Raji (cell line): Measurements from ENCODE around the gene C1QC.

Experiments used
- POLR2A ChIP-seq: IDR thresholded peaks from 2 replicates; pipeline ENCODE4 v1.6.1; 2011; ENCODE audit warnings: low read depth, low read length, control low read depth; ENCODE audit not compliant: insufficient read depth

C1QC gene

DNA sequence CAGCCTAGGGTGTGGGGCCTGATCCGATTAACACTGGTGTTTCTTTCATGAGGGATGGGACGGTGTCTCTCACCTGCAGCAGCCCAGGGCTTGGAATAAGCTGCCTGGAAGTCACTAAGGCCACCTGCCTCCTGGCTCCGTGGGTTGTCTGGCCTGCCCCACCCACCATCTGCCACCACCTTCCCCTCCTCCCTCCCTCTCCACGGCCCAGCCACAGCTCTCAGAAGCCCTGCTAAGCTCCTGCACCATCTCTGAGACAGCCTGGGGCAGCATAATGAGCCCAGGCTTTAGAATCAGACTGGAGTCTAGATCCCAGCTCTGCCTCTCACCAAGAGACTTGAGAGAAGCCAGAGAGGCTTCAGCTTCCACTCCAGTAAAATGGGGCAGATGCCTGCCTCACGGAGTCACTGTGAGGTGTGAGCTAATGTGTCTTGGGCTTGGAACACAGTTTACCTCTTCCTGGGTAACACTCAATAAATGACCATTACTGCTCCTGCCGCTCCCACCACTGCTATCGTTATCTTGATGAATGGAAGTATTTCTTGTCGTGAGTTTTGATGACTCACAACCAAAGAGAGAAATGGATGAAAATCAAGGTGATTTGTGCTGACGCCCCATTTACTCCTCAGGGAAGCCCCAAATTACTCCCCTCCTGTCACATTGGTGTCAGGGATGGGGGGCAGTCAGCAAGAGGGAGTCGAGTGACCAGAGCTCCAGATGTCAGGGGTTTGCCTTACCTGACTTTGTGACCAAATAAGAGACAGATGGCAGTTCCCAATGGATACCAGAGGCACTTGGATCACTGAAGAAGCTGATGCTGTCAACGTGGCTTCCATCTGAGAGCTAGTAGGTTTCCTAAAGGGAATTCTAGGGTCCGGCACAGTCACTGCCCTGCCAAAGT, 30.5 kb upstream of the C1QC start:
- no peak for TF ChIP-seq POLR2A

DNA sequence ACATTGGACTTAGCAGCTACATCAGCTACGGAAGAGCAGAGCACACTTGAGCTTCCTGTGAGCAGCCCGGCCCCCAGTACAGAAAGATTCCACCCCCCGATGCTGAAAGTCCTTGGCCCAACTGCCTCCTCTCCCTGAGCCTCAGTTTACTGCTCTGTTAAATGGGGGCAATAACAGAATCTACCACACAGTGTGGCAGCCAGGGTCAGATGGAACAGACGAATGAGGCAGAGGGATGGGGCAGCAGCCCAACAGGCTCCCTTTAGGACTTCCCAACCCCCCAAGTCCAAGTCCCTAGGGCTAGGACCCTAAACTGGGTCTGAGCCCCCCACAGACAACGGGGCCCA, 29.9 kb upstream of the C1QC start:
- TF ChIP-seq POLR2A, result no peak

- no peak for TF ChIP-seq POLR2A
Observed at GRCh38 chr1:22613951-22614350, 29.5 kb upstream of the C1QC start.

DNA sequence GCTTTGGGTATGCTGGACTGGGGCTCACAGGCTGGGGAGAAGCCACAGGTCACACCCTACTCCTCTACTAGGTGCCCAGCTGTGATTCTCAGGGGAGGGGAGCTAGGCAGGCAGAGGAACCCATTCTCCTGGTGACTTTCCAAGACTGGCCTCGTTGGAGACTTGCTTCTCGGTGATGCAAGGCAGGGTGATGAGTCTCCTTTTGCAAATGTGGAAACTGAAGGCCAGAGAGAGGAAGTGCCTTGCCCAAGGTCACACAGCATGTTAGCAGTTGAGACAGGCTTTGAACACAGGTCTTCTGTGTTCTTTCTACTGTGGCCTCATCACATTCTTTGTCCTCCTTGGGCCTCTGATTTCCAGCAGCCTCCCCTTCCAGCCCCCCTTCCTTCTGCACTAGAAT, 27.5 kb upstream of the C1QC start:
- TF ChIP-seq POLR2A, result no peak

- no peak for TF ChIP-seq POLR2A
Observed at GRCh38 chr1:22616571-22616970, 26.9 kb upstream of the C1QC start.

DNA sequence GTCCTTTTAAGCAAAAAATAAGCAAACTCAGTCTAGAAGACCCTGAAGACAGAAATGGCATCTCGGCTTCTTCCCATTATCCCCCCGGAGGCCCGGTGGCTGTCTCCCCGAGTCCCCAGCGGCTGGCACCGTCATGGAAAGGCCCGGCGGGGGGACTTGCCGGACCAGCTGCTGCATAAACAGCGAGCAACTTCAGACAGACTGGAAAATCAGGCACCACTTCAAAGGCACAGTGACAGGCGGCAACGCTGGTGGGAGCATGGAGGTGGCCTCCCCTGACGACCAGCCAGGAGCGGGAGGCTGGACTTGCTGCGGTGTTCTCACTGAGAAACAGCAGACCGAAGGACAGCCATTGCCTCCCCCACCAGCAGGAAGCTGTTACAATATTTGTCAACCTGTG, 25.4 kb upstream of the C1QC start:
- TF ChIP-seq POLR2A, result no peak

DNA sequence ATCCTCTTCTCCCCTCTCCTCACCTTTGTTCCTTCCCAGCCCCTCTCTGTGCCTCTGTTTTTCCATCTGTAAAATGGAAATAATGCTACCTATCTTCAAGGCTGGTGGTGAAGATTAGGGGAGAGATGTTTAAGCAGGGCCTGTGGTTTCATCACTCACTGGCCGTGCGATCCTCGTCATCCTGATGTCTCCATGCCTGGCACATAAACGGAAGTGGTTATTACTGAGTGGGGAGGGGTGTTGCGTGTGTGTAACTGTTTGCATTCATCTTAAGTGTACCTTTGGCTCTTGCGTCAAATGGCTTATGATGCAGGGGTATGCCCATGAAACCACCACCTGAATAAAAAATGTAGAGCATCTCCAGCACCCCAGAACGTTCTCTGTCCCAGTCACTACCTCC, 24.2 kb upstream of the C1QC start:
- no peak for TF ChIP-seq POLR2A

DNA sequence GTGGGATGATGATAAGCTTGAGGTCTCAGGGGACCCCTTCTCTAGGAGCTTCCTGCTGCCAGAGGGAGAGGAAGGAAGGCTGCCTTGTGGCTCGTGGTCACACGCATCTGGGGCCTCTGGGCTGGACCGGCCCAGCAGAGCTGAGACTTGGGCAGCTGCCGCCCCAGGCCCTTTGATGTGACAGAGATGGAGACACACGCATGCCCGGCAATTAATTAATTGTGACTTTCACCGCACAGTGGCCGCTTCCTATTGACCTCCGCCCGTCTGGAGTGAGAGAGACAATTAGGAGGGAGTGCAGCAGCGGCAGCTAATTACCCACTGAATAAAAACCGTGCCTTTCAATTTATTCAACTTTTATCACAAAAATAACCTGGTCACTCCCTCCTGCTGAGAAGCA, 23.6 kb upstream of the C1QC start:
- TF ChIP-seq POLR2A, result no peak

- TF ChIP-seq POLR2A, result no peak
Observed at GRCh38 chr1:22621761-22622160, 21.7 kb upstream of the C1QC start.

DNA sequence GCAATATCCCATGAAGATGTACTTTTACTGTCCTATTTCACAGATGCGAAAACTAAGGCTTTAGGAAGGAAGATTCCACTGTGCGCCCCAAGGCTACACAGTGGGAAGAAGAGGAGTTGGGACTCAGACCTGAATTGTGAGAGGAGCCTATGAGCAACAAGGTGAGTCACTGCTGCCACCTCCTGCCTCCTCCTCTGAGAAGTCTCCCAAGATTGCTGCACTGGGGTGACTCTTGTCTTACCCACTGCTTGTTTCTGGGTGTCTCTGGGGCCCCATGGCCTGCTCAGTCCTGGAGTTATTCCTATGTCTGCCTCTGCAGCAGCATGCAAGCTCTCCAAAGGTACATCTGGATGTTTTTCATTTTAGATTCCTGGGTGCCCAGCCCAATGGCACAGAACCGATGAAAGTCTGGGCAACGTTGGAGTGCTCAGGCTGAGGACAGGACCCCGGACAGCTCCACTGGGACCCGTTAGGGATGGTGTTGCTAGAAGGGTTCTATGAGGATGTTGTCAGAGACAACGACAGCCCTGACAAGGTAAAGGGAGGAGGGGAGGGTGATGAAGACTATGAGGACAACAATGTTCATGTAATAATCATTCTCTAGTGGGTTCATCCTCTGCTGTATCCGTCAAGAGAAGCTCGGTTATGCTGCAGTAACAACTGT, 18.0 kb upstream of the C1QC start:
- TF ChIP-seq POLR2A, result no peak

GRCh38 chr1:22626237-22627157, 16.9 kb upstream of the C1QC start:
- TF ChIP-seq POLR2A, result no peak

GRCh38 chr1:22627331-22627730, 16.1 kb upstream of the C1QC start:
- no peak for TF ChIP-seq POLR2A

GRCh38 chr1:22628698-22629444, 14.6 kb upstream of the C1QC start:
- no peak for TF ChIP-seq POLR2A

DNA sequence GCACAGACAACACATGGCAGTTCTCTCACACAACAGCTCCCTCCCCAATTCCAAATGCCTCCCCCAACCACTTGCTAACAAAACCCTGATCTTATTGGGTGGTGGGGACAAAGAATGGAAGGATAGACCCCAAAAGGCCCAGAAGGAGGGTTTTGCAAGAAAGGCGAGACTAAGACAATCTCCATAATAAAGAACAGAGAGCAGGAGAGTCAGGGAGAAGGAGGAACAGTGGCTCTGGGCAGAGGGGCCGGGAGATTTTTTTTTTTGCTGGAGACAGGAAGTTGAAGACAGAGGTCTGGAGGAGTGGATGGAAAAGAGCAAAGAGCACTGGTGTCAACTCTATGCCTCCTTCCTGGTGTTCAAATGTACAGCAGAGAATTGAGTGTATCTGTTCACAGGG, 13.5 kb upstream of the C1QC start:
- no peak for TF ChIP-seq POLR2A
